Measurements from ENCODE around the gene ZBTB12.

The ZBTB12 gene

GRCh38 chr6:31892821-31893220 lies 9.1 kb downstream of the ZBTB12 start:
- H3K9ac ChIP-seq (ENCODE audit: low read depth, low read length) = no peak overlapping the region
- peaks cover 21% of the 10 kb centered on the region for H3K4me1 ChIP-seq (ENCODE audit: control insufficient read depth, insufficient read depth, low read length)
- no peak overlapping the region for H3K4me3 ChIP-seq (ENCODE audit: low read length)
- H3K27me3 ChIP-seq (ENCODE audit: control insufficient read depth, insufficient read depth, low read length) = no peaks in the 10 kb centered on the region
- no peak overlapping the region for H3K4me2 ChIP-seq (ENCODE audit: low read length)
- H3K36me3 ChIP-seq (ENCODE audit: insufficient read depth, low read length) = peaks cover 53% of the 10 kb centered on the region
- no peaks in the 10 kb centered on the region for H3K9me3 ChIP-seq (replicated peaks; ENCODE audit: low read length)

GRCh38 chr6:31889331-31889972 lies 12.4 kb downstream of the ZBTB12 start:
- no peak overlapping the region for H3K9ac ChIP-seq (ENCODE audit: low read depth, low read length)
- H3K4me1 ChIP-seq (ENCODE audit: control insufficient read depth, insufficient read depth, low read length) = peaks cover 11% of the 10 kb centered on the region
- peaks cover 62% of the 10 kb centered on the region for H3K36me3 ChIP-seq (ENCODE audit: insufficient read depth, low read length)
- no peaks in the 10 kb centered on the region for H3K27me3 ChIP-seq (ENCODE audit: control insufficient read depth, insufficient read depth, low read length)
- no peak overlapping the region for H3K4me3 ChIP-seq (ENCODE audit: low read length)
- no peak overlapping the region for H3K4me2 ChIP-seq (ENCODE audit: low read length)
- H3K9me3 ChIP-seq (replicated peaks; ENCODE audit: low read length) = no peaks in the 10 kb centered on the region

- no peak overlapping the region for H3K4me2 ChIP-seq (ENCODE audit: low read length)
Measured at GRCh38 chr6:31888276-31889258, 13.3 kb downstream of the ZBTB12 start.

GRCh38 chr6:31887173-31888007 lies 14.5 kb downstream of the ZBTB12 start:
- H3K9ac ChIP-seq (ENCODE audit: low read depth, low read length) = no peak overlapping the region
- H3K9me3 ChIP-seq (replicated peaks; ENCODE audit: low read length) = no peaks in the 10 kb centered on the region
- no peaks in the 10 kb centered on the region for H3K27me3 ChIP-seq (ENCODE audit: control insufficient read depth, insufficient read depth, low read length)
- H3K4me1 ChIP-seq (ENCODE audit: control insufficient read depth, insufficient read depth, low read length) = no peaks in the 10 kb centered on the region
- no peak overlapping the region for H3K4me3 ChIP-seq (ENCODE audit: low read length)
- no peak overlapping the region for H3K4me2 ChIP-seq (ENCODE audit: low read length)
- peaks cover 62% of the 10 kb centered on the region for H3K36me3 ChIP-seq (ENCODE audit: insufficient read depth, low read length)

More at GRCh38 chr6:31888276-31889258, 13.3 kb downstream of the ZBTB12 start:
- Histone ChIP-seq H3K9ac (ENCODE audit: low read depth, low read length) (no peak overlapping the region), H3K4me1 (ENCODE audit: control insufficient read depth, insufficient read depth, low read length) (peaks cover 11% of the 10 kb centered on the region), H3K36me3 (ENCODE audit: insufficient read depth, low read length) (peaks cover 63% of the 10 kb centered on the region), H3K9me3 (replicated peaks; ENCODE audit: low read length) (no peaks in the 10 kb centered on the region), H3K4me3 (ENCODE audit: low read length) (no peak overlapping the region), H3K27me3 (ENCODE audit: control insufficient read depth, insufficient read depth, low read length) (no peaks in the 10 kb centered on the region)

GRCh38 chr6:31886541-31886991 lies 15.3 kb downstream of the ZBTB12 start:
- Histone ChIP-seq H3K9me3 (replicated peaks; ENCODE audit: low read length) (no peaks in the 10 kb centered on the region), H3K36me3 (ENCODE audit: insufficient read depth, low read length) (peaks cover 58% of the 10 kb centered on the region), H3K4me3 (ENCODE audit: low read length) (no peak overlapping the region), H3K4me2 (ENCODE audit: low read length) (no peak overlapping the region), H3K27me3 (ENCODE audit: control insufficient read depth, insufficient read depth, low read length) (no peaks in the 10 kb centered on the region), H3K9ac (ENCODE audit: low read depth, low read length) (no peak overlapping the region), H3K4me1 (ENCODE audit: control insufficient read depth, insufficient read depth, low read length) (no peaks in the 10 kb centered on the region)

- Histone ChIP-seq H3K9me3 (replicated peaks; ENCODE audit: low read length) (no peaks in the 10 kb centered on the region), H3K4me2 (ENCODE audit: low read length) (no peak overlapping the region), H3K9ac (ENCODE audit: low read depth, low read length) (no peak overlapping the region), H3K36me3 (ENCODE audit: insufficient read depth, low read length) (peaks cover 66% of the 10 kb centered on the region), H3K27me3 (ENCODE audit: control insufficient read depth, insufficient read depth, low read length) (no peaks in the 10 kb centered on the region), H3K4me3 (ENCODE audit: low read length) (no peak overlapping the region), H3K4me1 (ENCODE audit: control insufficient read depth, insufficient read depth, low read length) (no peaks in the 10 kb centered on the region)
Measured at GRCh38 chr6:31884528-31885035, 17.3 kb downstream of the ZBTB12 start.

- Histone ChIP-seq H3K4me1 (ENCODE audit: control insufficient read depth, insufficient read depth, low read length) (no peaks in the 10 kb centered on the region), H3K36me3 (ENCODE audit: insufficient read depth, low read length) (peaks cover 60% of the 10 kb centered on the region), H3K4me2 (ENCODE audit: low read length) (no peak overlapping the region), H3K9me3 (replicated peaks; ENCODE audit: low read length) (no peaks in the 10 kb centered on the region), H3K9ac (ENCODE audit: low read depth, low read length) (no peak overlapping the region), H3K4me3 (ENCODE audit: low read length) (no peak overlapping the region), H3K27me3 (ENCODE audit: control insufficient read depth, insufficient read depth, low read length) (no peaks in the 10 kb centered on the region)
Measured at GRCh38 chr6:31883676-31884075, 18.2 kb downstream of the ZBTB12 start.

GRCh38 chr6:31882344-31882743 lies 19.5 kb downstream of the ZBTB12 start:
- no peak overlapping the region for H3K4me2 ChIP-seq (ENCODE audit: low read length)
- H3K36me3 ChIP-seq (ENCODE audit: insufficient read depth, low read length) = peaks cover 47% of the 10 kb centered on the region
- H3K9ac ChIP-seq (ENCODE audit: low read depth, low read length) = no peak overlapping the region
- H3K4me1 ChIP-seq (ENCODE audit: control insufficient read depth, insufficient read depth, low read length) = no peaks in the 10 kb centered on the region
- H3K27me3 ChIP-seq (ENCODE audit: control insufficient read depth, insufficient read depth, low read length) = no peaks in the 10 kb centered on the region
- no peaks in the 10 kb centered on the region for H3K9me3 ChIP-seq (replicated peaks; ENCODE audit: low read length)
- H3K4me3 ChIP-seq (ENCODE audit: low read length) = no peak overlapping the region

- Histone ChIP-seq H3K4me1 (ENCODE audit: control insufficient read depth, insufficient read depth, low read length) (no peaks in the 10 kb centered on the region), H3K4me2 (ENCODE audit: low read length) (no peak overlapping the region), H3K36me3 (ENCODE audit: insufficient read depth, low read length) (peaks cover 38% of the 10 kb centered on the region), H3K9me3 (replicated peaks; ENCODE audit: low read length) (no peaks in the 10 kb centered on the region), H3K27me3 (ENCODE audit: control insufficient read depth, insufficient read depth, low read length) (no peaks in the 10 kb centered on the region), H3K9ac (ENCODE audit: low read depth, low read length) (no peak overlapping the region), H3K4me3 (ENCODE audit: low read length) (no peak overlapping the region)
Measured at GRCh38 chr6:31881136-31881859, 20.6 kb downstream of the ZBTB12 start.

GRCh38 chr6:31880616-31881015 lies 21.3 kb downstream of the ZBTB12 start:
- Histone ChIP-seq H3K9me3 (replicated peaks; ENCODE audit: low read length) (no peaks in the 10 kb centered on the region), H3K27me3 (ENCODE audit: control insufficient read depth, insufficient read depth, low read length) (no peaks in the 10 kb centered on the region), H3K4me1 (ENCODE audit: control insufficient read depth, insufficient read depth, low read length) (no peaks in the 10 kb centered on the region), H3K4me3 (ENCODE audit: low read length) (no peak overlapping the region), H3K36me3 (ENCODE audit: insufficient read depth, low read length) (peaks cover 38% of the 10 kb centered on the region), H3K4me2 (ENCODE audit: low read length) (no peak overlapping the region), H3K9ac (ENCODE audit: low read depth, low read length) (no peak overlapping the region)
